Right lobe of liver (tissue), 6 donors: ENCODE results near the gene MAP10. TPM values are rescaled to one million over a fixed set of nuclear protein-coding genes. Genes with fewer than 3 reads are reported as not detected.

Source experiments
- ATAC-seq, 4 donors: fragments of 200-7000 bp; cut with Tn5 transposase; one replicate each; pipeline ENCODE4 v1.9.1; 2020; ENCODE audit warnings: mild to moderate bottlenecking in 4 of 4, moderate library complexity in 4 of 4
- DNase-seq, 3 donors: peaks; one replicate each; pipeline ENCODE4 v3.0.0-alpha.2; 2020
- H3K27ac ChIP-seq, 3 donors: fragments of 200-600 bp; one replicate each; pipeline ENCODE4 v1.8.0; 2022
- H3K27me3 ChIP-seq, 2 donors: fragments of 200-600 bp; one replicate each; pipeline ENCODE4 v1.8.0; 2022
- H3K36me3 ChIP-seq, 4 donors: fragments of 200-600 bp; sonication (generic) in 1 of 4; one replicate each; pipeline versions ENCODE4 v1.5.1 to v1.8.0; 2017 to 2022; ENCODE audit warnings: control low read depth in 1 of 4
- H3K4me1 ChIP-seq, 4 donors: fragments of 200-600 bp; sonication (generic) in 1 of 4; one replicate each; pipeline versions ENCODE4 v1.5.1 to v1.8.0; 2017 to 2022; ENCODE audit warnings: control low read depth in 1 of 4
- H3K4me3 ChIP-seq, 3 donors: fragments of 200-600 bp; one replicate each; pipeline ENCODE4 v1.8.0; 2022
- H3K9me3 ChIP-seq, 4 donors: fragments of 200-600 bp; sonication (generic) in 1 of 4; one replicate each; pipeline versions ENCODE4 v1.5.1 to v1.8.0; 2017 to 2022; ENCODE audit warnings: control low read depth in 1 of 4
- CTCF ChIP-seq, 4 donors: fragments of 200-600 bp in 3 of 4; fragments of 450-650 bp in 1 of 4; IDR thresholded peaks; one replicate each; pipeline versions ENCODE4 v1.5.1 to v1.8.0; 2016 to 2022; ENCODE audit warnings: antibody characterized with exemption in 4 of 4, mild to moderate bottlenecking in 2 of 4
- POLR2A ChIP-seq: fragments of 450-650 bp; IDR thresholded peaks from one replicate; pipeline ENCODE4 v1.6.1; 2017; ENCODE audit warnings: antibody characterized with exemption, mild to moderate bottlenecking
- WGBS: methylation state at CpG from one replicate; pipeline ENCODE4 v1.1.6; 2018; ENCODE audit warnings: low coverage, low lambda C conversion rate; ENCODE audit not compliant: insufficient coverage; ENCODE audit errors: missing lambda C conversion rate; 5-methylcytosine and 5-hydroxymethylcytosine counted together
- intact Hi-C, 2 donors: fragments of 100-400 bp; cut with DNase I; formaldehyde crosslinking; loops; one replicate each; pipeline versions ENCODE4 v1.11.2 to v1.14.1; 2022
- total RNA-seq, 6 experiments: library from RNA; depleted of rRNA in 2 of 6; stranded (reverse); fragments of >200 nt in 2 of 6; fragmentation: NEBNext Ultra II Directional in 3 of 6; extraction: Animal tissue kit (Norgen Biotek cat#: 25700) in 3 of 6; gene quantifications; one replicate each; pipeline versions ENCODE4 v1.1.0 to v1.2.4, GENCODE V29; 2016 to 2023
- donor health status: DM: no; HTN: yes; CAD: no.
- donor health status: DM: no; HTN: no; CAD: no.
- donor health status: DM: no; HTN: no; CAD: no.
- donor health status: DM: no; HTN: yes; CAD: no.
- donor health status: DM: no; HTN: yes; CAD: no.

Gene MAP10
- total RNA-seq, 6 experiments from 2014 or later, result 1.5 to 3.0 (median 1.8) TPM

- H3K4me3 ChIP-seq, result no peak overlapping the region
- no peak for DNase-seq
- peak in 2 of 4 donors; percentile 27 to 87 for ATAC-seq
- no peaks in the 10 kb centered on the region for H3K27me3 ChIP-seq
- no peaks in the 10 kb centered on the region for H3K9me3 ChIP-seq
- H3K4me1 ChIP-seq, result no peaks in the 10 kb centered on the region
- intact Hi-C loops, result no loop called here
- no peaks in the 10 kb centered on the region for H3K36me3 ChIP-seq
- WGBS, result 55% methylated on average over 4 of the region's 4 CpGs
- no peak for TF ChIP-seq CTCF (IDR thresholded peaks at IDR 0.05)
- no peak for TF ChIP-seq POLR2A
- H3K27ac ChIP-seq, result no peak overlapping the region
Measured at GRCh38 chr1:232837087-232837486, 31.9 kb downstream of the MAP10 start.

DNA sequence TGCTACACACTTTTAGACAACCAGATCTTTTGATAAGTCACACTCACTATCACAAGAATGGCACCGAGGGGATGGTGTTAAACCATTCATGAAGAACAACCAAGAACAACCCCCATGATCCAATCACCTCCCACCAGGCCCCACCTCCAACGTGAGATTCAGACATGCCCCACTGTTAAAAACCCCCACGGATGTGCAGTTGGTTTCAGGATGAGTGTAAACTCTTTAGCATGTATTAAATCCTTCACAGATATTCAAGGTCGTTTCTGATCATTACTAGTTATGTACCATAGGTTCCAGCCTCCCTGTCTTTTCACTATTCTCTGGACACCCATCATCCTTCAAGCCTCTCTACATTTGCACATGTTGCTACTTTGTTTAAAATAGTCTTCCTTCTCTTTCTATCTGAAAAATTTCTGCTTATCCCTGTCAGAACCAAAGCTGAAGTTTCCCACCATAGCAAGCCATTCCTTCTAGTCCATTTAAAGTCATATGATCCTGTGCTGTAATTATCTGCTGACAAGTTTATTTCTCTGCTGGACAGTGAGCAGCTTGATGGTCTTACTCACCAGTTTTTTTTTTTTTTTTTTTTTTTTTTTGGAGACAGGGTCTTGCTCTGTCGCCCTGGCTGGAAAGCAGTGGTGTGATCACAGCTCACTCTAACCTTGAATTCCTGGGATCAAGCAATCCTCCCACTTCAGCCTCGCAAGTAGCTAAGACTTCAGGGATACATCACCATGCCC, 36.8 kb downstream of the MAP10 start:
- no peak overlapping the region for H3K27ac ChIP-seq
- WGBS, result 35% methylated on average over 3 of the region's 6 CpGs
- H3K4me3 ChIP-seq, result no peak overlapping the region
- no peak for DNase-seq
- H3K9me3 ChIP-seq, result no peaks in the 10 kb centered on the region
- TF ChIP-seq POLR2A, result no peak
- TF ChIP-seq CTCF (IDR thresholded peaks at IDR 0.05), result no peak
- H3K4me1 ChIP-seq, result no peaks in the 10 kb centered on the region
- ATAC-seq, result no peak
- H3K27me3 ChIP-seq, result no peaks in the 10 kb centered on the region
- intact Hi-C loops, result no loop called here
- H3K36me3 ChIP-seq, result no peaks in the 10 kb centered on the region

- H3K9me3 ChIP-seq, result no peaks in the 10 kb centered on the region
- no peak overlapping the region for H3K27ac ChIP-seq
- TF ChIP-seq POLR2A, result no peak
- TF ChIP-seq CTCF (IDR thresholded peaks at IDR 0.05), result no peak
- ATAC-seq, result peak in 1 of 4 donors; percentile 81
- intact Hi-C loops, result no loop called here
- H3K4me1 ChIP-seq, result no peaks in the 10 kb centered on the region
- 63% methylated on average over 5 of the region's 5 CpGs for WGBS
- no peaks in the 10 kb centered on the region for H3K36me3 ChIP-seq
- no peaks in the 10 kb centered on the region for H3K27me3 ChIP-seq
- DNase-seq, result no peak
- H3K4me3 ChIP-seq, result no peak overlapping the region
Measured at GRCh38 chr1:232844791-232845190, 39.6 kb downstream of the MAP10 start.

GRCh38 chr1:232845406-232845955, 40.3 kb downstream of the MAP10 start:
- WGBS, result 64% methylated on average over 6 of the region's 6 CpGs
- no peak for DNase-seq

More at GRCh38 chr1:232845406-232845955, 40.3 kb downstream of the MAP10 start:
- H3K27ac ChIP-seq, result no peak overlapping the region
- no peaks in the 10 kb centered on the region for H3K27me3 ChIP-seq
- ATAC-seq, result no peak
- H3K4me1 ChIP-seq, result no peaks in the 10 kb centered on the region
- no peaks in the 10 kb centered on the region for H3K36me3 ChIP-seq
- H3K9me3 ChIP-seq, result no peaks in the 10 kb centered on the region
- intact Hi-C loops, result no loop called here
- TF ChIP-seq CTCF (IDR thresholded peaks at IDR 0.05), result no peak
- no peak for TF ChIP-seq POLR2A
- H3K4me3 ChIP-seq, result no peak overlapping the region
